Activated effector memory CD4-positive, alpha-beta T cell treated with Interleukin-2 at 50 U/mL for 16 hours (primary cell): ENCODE results near the gene CNPY4.

ENCODE experiments used
- DNase-seq: peaks from one replicate; pipeline ENCODE4 v3.0.0-alpha.2; 2020

The CNPY4 gene, protein sequence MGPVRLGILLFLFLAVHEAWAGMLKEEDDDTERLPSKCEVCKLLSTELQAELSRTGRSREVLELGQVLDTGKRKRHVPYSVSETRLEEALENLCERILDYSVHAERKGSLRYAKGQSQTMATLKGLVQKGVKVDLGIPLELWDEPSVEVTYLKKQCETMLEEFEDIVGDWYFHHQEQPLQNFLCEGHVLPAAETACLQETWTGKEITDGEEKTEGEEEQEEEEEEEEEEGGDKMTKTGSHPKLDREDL

DNA sequence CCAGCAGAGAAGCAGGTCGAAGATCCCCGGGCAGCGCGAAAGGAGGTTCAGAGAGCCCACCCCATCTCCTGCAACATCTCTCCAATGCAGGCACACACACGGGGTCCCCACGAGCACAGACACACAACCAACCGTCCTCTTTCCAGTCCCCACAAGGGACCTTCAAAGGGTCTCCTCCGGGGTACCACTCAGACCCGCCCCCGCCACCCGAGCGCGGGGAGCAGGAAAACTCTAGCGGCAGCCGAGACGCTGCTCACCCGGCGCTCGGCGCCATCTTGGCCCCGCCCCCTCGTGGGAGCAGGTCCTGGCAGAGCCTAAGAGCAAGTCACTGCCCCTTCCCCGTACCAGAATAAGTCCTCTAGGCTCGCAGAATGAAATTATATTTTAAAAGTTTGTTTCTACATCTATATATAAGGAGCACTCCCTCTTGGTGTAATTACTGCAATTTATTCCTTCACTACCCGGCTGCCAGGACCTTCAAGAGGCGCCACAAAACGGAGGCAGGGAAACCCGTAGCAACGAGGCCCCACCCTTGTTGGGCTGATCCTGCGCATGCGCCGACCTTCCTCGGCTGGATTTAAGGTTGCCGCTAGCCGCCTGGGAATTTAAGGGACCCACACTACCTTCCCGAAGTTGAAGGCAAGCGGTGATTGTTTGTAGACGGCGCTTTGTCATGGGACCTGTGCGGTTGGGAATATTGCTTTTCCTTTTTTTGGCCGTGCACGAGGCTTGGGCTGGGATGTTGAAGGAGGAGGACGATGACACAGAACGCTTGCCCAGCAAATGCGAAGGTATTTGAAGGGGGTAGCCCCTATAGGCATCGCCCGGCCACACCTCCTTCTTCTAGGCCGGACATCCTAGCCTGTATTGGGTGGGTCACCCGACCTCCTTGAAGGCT lies at the start of gene CNPY4, which contains the start of gene TAF6:
Gene CNPY4 (plus strand): TSS at position 563 of the 898 bp plus-strand sequence. CDS start 111 bp downstream, at position 674.
Gene TAF6 (minus strand): TSS at position 287 of the 898 bp plus-strand sequence. CDS start 5,149 bp downstream, outside the sequence.
- DNase-seq = peak; percentile 90

DNA sequence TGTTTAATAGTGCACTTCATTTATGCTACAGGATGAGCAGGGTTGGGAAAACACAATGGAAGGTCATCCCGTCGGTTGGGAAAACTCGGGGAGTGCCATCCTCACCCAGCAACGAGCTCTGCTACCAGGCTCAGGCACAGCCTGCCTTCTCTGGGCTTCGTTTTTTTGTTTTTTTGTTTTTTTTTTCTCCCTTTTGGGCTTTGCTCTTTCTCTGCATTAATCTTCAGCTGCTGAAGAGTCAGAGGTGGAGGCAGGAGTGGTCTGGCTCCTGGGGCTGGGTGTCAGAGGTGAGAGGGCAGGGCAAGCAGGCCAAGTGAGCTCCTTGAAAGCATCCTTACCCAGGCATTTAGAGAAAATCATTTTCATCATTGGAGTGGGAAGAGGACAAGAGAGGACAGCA lies 49.4 kb upstream of the CNPY4 start:
- DNase-seq = no peak

DNA sequence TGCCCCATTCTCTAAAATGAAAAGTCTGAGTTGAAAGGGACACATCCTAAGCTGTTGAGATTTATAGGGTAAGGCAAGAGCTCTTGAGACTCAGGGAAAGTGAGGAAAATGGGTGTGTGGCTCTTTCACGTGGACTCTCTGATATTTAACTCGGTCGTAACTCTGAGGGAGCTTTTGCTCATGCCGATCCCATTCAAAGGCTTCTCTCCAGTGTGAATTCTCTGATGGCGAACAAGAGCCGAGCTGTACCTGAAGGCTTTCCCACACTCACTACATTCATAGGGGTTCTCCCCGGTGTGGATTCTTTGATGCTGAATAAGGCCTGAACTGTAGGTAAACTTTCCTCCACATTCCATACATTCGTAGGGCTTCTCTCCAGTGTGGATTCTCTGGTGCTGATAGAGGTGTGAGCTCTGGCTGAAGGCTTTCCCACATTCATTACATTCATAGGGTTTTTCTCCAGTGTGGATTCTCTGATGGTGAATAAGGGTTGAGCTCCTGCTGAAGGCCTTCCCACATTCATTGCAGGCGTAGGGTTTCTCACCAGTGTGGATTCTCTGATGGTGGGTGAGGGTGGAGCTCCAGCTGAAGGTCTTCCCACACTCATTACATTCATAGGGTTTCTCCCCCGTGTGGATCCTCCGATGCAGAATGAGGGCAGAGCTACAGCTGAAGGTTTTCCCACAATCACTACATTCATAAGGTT lies 48.3 kb upstream of the CNPY4 start:
- DNase-seq = no peak

DNA sequence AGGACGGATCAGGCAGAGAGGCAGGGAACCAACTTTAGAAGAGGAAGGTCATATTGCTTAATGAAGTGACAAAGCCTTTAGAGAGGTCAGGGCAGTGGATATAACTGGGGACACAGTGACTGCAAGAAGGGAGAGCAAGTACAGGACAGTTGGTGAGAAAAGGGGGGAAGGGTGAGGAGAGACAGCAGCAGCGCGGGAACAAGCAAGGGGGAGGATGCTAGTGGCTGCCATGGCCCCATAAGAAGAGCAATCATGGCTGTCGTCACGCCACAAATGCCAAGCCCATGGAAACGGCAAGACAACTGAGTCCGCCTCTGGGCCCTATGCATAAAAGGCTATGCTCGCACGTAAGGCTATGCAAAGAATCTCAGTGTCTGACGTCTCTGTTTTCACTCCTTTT lies 47.0 kb upstream of the CNPY4 start:
- no peak for DNase-seq

DNA sequence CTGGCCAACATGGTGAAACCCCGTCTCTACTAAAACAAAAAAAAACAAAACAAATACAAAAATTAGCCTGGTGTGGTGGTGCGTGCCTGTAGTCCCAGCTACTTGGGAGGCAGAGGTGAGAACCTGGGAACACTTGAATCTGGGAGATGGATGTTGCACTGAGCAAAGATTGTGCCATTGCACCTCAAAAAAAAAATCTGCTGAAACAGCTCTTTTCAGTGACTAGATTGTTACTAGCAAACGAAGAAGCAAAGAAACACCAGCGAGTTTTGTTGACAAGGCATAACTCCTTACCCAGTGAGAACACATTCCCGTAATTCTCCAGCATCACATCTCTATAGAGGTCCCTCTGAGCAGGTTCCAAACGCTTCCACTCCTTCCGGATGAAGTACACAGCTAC lies 44.6 kb upstream of the CNPY4 start:
- DNase-seq = no peak

DNA sequence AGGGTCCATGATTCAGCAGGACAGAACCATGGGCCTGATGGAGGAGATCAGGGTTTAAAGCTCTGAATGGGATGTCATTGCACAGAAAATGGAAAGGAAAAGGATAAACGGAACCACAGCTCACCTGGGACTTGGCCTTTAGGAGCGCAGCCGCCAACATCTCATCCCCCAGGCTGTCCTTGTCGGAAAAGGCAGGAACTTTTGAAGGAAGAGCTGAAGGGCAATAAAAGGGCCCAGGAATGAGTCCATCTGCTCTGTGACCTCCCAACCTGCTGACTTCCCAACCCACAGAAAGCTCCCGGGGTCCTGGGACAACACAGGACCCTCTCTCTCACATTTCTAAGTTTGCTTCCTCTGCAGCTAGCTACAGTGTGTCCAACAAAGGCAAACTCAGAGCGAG lies 44.0 kb upstream of the CNPY4 start:
- no peak for DNase-seq

DNA sequence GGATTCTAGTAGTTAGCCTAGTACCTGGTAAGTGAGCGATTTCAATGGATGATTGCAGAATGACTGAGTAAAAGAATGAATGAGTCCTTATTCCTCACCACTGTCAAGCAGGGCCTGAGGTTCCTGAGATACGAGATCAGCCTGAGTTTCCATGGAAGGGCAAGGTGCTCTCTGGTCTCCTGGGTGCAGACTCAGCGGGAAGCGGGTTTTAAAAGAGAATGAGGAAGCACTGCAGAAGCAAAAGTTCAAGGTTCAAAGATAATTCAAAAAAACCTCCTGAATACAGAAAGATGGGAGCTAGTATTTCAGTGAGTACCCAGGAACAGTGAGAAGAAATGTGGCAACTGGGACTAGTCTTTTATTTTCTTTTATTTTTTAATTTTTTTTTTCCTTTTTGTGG lies 42.2 kb upstream of the CNPY4 start:
- no peak for DNase-seq

DNA sequence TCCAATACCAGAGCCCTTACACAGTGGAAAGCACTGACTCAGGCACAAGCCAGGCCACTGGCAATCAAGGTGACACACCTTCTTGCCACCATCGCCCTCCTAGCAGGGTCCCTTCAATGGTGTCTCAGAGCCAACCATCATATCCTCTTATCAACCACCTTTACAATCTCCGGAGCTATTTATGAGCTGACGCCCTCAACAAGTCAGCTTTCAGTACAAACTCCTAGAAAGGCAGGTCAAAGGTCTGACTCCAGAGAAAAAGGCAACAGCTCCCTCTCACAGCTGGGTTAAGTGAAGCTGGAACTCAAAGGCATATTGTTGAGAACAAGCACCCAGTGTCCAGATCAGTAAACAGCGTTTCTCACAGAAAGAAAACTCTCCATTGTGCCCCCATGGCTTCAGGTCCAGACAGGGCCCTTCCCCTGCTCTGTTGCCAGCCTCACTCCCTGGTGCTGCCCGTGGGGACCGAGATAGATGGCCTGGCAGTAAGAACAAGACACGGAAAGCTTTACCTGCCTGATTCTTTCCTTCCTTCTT lies 40.3 kb upstream of the CNPY4 start:
- no peak for DNase-seq

DNA sequence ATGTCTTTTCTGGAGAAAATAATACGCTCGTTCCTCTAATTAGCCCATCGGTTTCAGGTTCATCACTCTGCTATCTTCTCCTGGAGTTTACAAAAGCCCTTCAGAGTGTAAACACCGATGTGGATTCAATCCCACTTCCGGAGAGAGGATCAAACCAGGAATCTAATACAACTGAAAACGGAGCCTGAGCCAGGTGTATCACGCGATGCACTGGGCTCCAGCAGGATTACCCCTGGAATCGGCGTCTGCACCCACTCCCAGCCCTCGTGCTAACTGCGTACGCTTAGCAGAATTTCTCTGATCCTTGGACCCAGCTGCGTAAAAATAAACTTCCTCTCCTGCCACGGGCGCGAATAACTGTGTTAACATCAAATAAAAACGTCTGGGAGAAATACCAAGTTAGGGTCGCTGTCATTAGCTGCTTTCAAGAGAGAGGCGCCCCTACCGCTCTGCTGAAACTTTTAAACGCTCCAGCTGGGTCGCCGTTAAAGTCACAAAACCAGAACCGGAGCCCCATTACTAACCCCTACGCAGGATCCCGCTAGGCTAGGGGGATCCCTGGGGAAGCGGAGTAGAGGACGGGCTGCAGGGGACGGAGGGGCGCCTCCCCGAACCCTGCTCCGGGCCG lies 38.4 kb upstream of the CNPY4 start:
- DNase-seq = no peak

DNA sequence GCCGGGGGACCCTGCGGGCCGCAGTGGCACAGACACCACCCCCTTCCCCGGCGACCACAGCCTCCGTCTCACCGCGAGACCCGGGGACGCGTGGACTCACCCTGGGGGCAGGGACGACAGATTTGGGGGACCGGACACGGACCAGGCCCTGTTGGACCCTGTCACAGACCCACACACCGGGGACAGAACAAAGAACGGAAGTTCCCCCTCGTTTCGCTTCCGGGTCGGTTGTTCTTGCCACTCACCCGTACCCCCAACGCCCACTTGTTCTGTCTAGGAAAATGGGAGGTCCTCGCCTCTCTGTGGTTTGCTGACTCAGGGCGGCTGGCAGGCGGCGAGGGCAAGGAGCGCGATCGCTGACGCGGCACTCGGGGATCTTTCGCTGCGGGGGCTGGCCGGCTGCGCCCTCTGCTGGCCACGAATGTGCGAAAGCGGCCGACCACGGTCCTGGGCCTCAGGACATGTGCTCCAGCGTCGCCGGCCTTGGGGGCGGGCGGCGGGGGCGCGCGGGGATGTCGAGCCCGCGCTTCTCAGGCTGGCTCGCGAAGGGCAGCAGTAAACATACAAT lies 37.8 kb upstream of the CNPY4 start, which contains the start of gene ZNF3:
Gene ZNF3 (minus strand): TSS at position 189 of the 568 bp plus-strand sequence. CDS start 4,366 bp downstream, outside the sequence.
- peak; percentile 97 for DNase-seq

DNA sequence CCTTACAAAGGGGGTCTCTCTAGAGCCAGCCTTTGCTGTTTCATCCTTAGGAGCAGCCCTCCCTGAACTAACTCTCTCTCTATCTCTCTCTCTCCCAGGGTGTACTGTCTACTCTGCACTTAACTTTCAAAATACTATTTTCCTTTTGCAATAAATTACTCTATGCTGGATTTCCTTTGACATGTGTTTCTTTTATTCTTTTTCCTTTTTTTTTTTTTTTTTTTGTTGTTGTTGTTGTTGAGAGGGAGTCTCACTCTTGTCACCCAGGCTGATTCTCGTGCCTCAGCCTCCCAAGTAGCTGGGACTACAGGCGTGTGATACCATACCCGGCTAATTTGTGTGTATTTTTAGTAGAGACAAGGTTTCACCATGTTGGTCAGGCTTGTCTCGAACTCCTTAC lies 36.5 kb upstream of the CNPY4 start:
- DNase-seq = no peak

DNA sequence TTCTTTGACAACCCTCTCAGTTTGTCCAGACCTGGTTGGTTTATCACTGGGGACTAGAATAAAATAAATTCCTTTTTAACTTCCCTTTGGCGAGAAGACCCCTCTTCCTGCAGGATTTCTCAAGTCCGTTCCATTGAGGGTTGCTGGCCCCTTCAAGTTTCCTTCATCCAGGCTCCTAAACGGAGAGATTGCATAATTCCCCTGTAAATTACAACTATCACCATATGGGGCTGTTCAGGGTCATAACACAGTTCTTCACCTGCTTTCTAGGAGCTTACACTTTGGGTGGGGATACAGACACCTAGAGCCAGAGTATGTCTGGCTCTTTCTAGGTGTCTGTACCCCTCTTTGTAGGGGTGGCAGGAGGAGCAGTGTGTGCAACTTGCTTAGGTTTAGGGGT lies 33.9 kb upstream of the CNPY4 start:
- DNase-seq = no peak

DNA sequence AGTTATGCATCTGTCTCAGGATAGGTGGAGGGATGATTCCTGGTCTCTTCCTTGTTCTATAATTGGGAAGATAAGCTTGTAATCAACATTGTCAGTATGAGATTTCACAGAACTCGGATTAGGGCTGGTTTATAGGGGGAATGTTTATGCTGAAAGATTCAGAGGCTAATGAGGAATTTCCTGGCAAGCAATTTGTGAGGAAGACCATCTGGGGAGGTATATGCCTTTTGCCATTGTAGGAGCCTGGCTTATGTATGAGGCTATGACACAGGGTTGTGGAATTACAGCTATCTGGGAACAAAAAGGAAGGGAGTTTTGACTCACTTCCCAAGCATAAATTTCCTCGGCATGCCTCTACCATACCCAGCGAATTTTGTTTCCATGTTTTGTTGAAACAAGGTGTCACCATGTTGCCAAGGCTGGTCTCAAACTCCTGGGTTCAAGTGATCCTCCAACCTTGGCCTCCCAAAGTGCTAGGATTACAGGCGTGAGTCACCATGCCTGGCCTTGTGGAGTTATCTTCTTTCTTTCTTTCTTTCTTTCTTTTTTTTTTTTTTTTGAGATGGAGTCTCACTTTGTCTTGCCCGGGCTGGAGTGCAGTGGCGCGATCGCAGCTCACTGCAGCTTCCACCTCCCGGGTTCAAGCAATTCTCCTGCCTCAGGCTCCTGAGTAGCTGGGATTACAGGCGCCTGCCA lies 32.2 kb upstream of the CNPY4 start:
- DNase-seq = no peak

DNA sequence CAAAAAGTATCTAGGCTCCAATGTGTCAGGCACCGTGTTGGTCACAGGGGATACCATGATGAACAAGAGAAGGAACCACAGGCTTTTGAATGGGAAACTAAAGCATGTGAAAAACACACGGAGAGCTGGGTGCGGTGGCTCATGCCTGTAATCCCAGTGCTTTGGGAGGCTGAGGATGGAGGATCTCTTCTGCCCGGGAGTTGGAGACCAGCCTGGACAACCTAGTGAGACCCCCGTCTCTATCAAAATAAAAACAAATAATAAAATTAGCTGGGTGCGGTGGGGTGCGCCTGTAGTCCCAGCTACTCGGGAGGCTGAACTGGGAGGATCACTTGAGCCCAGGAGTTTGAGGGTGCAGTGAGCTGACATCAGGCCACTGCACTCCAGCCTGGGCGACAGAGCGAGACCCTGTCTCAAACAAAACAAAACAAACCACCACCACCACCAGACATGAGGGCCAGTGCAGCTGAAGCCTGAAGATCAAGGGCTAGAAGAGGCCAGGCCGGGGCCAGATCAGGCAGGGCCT lies 31.3 kb upstream of the CNPY4 start:
- no peak for DNase-seq

DNA sequence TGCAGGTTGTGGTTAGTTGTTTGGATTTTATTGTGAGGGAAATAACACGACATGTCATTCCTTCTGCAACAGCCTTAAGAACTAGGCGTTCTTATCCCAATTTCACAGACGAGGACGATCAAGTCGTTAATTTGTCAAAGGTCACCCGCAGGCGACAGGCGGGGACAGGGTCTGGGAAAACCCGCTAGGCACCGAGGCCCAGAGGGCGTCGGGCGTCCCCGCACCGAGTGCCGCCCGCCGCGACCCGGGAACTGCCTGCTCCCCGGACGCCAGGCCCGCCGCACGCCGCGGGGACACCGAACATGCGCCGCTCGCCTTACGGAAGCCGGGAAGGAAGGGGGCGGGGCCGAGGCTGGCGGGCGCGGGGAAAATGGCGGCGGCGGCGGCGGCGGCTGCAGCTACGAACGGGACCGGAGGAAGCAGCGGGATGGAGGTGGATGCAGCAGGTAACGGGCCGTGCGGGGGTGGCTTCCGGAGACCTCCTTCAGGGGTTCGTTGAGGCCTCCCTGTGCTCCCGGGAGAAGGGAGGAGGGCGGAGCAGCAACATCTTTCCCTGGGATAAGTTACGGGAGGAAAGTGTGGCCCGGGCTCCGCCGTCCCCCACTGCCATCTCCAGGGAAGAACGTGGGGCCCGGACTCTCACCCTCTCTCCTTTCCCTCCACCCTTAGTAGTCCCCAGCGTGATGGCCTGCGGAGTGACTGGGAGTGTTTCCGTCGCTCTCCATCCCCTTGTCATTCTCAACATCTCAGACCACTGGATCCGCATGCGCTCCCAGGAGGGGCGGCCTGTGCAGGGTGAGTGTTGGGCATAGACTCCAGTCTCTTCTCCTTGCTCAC lies 30.6 kb upstream of the CNPY4 start, which contains the start of gene COPS6:
Gene COPS6 (plus strand): TSS at position 349 of the 837 bp plus-strand sequence. CDS start 22 bp downstream, at position 371.
- DNase-seq = peak; percentile 79

DNA sequence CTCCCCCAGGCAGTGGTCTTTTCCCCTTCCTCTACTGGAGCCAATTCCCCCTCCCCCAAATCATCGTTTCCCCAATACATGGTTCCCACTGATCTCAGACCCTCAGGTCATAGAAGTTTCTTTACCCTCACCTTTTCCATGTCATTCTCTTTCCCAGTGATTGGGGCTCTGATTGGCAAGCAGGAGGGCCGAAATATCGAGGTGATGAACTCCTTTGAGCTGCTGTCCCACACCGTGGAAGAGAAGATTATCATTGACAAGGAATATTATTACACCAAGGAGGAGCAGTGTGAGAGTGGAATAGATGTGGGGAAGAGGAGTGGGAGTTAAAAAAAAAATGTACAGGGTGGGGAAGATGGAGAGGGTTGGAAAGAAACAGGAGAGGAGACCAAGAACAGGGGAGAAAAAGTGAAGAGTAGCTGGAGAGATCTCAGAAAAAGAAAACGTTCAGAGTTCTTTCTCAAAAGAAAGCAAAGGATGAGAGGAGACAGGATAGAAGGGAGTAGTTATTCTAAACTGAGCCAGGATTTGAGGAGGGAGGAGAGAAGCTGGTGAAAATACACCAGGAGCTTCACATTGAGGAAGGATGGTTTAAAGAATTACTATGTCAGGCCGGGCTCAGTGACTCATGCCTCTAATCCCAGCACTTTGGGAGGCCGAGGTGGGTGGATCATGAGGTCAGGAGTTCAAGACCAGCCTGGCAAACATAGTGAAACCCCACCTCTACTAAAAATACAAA lies 29.8 kb upstream of the CNPY4 start:
- DNase-seq = no peak

DNA sequence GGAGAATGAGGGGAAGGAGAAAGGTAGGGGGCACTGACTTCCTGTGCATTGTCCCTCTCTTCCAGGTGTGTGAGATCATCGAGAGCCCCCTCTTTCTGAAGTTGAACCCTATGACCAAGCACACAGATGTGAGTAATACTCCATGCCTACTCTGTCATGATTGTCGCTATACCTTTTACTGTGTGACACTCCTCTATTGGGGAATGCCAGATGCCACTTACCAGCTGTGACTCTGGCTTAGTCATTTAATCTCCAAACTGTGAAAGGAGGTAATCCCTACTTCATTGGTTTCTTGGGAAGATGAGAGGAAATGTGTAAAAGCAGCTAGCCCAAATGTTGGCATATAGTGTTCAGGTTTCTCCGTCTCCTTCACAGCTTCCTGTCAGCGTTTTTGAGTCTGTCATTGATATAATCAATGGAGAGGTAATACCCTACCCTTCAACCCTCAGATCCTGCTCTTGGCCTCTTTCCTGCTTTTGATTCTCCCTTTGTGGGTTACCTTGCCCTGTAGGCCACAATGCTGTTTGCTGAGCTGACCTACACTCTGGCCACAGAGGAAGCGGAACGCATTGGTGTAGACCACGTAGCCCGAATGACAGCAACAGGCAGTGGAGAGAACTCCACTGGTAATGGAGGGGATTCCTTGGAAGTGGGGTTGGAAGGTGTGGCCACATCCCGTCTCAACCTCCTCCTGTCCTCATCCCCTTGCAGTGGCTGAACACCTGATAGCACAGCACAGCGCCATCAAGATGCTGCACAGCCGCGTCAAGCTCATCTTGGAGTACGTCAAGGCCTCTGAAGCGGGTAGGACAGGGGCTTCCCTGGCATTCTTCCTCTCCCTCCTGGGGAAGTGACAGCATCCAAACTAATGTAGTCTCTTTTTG lies 28.7 kb upstream of the CNPY4 start:
- no peak for DNase-seq

DNA sequence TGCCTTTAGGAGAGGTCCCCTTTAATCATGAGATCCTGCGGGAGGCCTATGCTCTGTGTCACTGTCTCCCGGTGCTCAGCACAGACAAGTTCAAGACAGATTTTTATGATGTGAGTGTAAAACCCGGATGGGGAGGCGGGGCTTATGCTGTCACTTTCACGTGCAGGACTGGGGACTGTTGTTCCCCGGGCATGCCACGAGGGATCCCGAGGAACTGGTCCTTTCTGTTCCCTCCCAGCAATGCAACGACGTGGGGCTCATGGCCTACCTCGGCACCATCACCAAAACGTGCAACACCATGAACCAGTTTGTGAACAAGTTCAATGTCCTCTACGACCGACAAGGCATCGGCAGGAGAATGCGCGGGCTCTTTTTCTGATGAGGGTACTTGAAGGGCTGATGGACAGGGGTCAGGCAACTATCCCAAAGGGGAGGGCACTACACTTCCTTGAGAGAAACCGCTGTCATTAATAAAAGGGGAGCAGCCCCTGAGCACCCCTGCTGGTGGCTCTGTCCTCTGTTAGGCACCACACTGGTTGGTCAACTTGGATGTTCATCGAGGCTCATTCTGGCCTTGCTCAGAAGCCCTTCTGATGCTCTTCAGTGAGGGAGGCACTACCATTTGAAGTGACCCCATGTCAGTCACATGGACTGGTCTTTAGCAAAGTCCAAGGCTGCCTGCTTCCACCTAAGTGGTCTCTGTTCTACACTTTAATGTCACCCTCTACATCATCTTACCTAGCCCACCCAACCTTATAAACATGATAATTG lies 27.8 kb upstream of the CNPY4 start:
- no peak for DNase-seq
